Femur (tissue), 1 donor: Measurements from ENCODE around the gene PSMD2.

Experiments used
- DNase-seq: peaks from one replicate; pipeline ENCODE4 v3.0.0-alpha.2; 2017

Gene PSMD2

DNA sequence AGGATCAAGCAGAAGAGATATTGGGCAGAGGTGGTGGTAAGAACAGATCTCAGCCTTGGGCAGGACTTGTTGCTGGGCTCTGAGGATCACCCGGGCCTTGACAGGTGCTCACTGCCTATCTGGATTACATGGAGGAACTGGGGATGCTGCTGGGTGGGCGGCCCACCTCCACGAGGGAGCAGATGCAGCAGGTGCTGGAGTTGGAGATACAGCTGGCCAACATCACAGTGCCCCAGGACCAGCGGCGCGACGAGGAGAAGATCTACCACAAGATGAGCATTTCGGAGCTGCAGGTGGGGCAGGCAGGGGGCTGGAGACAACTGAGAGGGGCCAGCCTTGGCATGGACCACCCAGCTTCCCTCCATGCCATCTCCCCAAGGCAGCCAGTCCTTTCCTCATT is 15.4 kb upstream of the PSMD2 start:
- no peak for DNase-seq

DNA sequence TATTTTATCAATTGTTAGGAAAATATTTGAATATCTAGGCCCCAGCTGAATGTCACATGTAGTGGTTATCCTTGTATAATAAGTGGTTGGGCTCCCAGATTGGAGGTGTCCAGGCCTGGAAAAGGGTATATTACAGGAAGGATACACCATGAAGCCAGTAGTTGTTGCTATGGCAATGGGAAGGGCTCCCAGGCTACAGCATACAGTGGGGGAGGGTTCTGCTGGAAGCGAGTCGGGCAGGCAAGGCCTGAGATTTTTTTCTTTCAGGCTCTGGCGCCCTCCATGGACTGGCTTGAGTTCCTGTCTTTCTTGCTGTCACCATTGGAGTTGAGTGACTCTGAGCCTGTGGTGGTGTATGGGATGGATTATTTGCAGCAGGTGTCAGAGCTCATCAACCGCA is 14.3 kb upstream of the PSMD2 start:
- peak; percentile 90 for DNase-seq

DNA sequence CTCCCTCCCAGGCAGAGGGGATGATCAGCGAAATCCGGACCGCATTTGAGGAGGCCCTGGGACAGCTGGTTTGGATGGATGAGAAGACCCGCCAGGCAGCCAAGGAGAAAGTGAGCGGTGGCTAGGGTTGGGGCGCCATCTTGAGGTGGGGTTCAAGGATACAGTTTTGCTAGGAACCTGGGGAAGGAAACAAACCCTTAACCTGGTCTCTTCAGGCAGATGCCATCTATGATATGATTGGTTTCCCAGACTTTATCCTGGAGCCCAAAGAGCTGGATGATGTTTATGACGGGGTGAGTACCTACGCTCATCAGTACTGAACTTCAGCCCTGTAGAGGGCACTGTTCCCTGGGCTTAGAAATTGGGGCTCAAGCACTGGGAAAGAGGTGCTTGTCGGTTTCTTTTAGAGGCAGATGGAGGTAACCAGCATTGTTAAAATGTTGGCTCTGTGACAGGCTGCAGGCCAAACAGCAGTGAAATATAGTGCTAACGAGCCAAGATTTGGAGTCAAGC is 9.6 kb upstream of the PSMD2 start:
- DNase-seq = peak; percentile 45

DNA sequence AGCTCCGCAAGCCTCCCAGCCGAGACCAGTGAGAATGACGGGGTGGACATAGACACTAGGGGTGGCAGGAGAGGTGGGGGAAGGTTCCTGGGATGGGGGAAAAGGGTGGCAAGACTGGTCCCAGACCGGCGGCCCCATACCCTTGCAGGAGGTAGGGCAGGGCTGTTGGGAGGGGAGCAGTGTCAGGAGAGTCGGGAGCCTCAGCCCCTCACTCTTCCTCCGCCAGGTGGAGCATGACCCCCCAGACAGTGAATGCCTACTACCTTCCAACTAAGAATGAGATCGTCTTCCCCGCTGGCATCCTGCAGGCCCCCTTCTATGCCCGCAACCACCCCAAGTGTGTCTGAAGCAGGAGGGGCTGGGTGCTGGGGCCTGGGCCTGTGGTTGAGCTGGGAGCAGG is 8.7 kb upstream of the PSMD2 start:
- no peak for DNase-seq

DNA sequence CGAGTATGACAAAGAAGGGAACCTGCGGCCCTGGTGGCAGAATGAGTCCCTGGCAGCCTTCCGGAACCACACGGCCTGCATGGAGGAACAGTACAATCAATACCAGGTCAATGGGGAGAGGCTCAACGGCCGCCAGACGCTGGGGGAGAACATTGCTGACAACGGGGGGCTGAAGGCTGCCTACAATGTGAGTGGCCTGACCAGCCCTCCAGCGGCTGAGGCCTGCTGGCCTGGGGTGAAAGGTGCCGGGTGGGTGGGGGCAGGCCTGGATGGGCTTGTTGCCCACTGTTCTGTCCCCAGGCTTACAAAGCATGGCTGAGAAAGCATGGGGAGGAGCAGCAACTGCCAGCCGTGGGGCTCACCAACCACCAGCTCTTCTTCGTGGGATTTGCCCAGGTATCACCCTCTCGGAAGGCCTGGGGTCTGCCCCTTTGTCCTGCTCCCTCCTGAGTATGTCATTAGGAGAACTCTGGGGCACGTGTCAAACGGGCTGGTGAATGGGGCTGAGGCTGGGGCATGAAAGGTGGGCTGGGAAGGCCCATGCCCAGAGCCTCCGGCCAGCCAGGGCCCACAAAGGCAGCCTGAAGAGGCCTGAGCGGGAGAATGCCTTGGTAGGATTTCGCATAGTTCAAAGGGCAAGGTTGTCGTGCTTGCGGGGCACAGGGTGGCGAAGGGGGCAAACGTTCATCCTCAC is 7.8 kb upstream of the PSMD2 start:
- no peak for DNase-seq

DNA sequence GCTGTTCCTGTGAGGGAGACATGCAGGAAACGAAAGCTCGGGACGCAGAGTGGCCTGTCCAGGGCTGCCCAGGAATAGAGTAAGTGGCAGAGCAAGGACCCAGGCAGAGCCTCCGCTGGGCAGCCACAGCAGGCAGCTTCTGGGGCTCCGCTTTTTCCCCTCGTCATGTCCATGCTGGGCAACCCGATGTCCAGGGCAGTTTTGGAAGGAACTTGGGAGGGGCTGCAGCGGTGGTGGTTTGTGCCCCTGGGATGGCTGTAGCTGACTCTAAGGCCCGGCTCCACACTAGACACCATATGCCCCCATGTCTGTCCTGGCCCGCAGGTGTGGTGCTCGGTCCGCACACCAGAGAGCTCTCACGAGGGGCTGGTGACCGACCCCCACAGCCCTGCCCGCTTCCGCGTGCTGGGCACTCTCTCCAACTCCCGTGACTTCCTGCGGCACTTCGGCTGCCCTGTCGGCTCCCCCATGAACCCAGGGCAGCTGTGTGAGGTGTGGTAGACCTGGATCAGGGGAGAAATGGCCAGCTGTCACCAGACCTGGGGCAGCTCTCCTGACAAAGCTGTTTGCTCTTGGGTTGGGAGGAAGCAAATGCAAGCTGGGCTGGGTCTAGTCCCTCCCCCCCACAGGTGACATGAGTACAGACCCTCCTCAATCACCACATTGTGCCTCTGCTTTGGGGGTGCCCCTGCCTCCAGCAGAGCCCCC is 7.1 kb upstream of the PSMD2 start:
- no peak for DNase-seq

DNA sequence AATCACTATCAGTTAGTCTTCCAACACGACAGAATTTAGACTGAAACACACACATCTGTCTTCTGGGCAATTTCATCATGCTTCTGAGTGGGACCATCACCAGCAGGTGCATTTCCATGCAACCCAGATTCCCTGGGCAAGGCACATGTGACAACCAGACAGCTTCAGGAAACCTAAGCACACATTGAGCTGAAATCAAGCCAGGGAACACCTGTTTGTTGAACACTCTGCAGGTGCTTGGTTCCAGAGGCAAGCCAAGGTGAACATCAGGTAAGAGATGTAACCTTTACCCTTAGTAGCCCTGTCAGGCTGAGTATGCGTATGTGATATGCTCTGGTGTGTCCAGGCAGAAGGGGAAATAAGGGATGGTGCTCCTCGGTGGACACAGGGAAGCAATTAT is 3.3 kb upstream of the PSMD2 start:
- DNase-seq = no peak

DNA sequence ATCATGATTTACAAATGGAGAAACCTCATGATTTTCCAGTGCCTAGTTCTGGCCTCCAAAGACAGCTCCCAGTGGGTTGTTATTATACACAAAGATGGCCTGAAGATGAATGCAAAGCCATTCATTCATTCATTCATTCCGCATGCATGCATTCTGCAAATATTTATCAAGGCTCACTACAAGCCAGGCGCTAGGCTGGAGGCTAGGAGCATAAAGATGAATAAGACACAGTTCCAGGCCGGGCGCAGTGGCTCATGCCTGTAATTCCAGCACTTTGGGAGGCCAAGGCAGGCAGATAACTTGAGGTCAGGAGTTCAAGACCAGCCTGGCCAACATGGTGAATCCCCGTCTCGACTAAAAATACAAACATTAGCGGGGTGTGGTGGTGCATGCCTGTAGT is 2.4 kb upstream of the PSMD2 start:
- DNase-seq = no peak

DNA sequence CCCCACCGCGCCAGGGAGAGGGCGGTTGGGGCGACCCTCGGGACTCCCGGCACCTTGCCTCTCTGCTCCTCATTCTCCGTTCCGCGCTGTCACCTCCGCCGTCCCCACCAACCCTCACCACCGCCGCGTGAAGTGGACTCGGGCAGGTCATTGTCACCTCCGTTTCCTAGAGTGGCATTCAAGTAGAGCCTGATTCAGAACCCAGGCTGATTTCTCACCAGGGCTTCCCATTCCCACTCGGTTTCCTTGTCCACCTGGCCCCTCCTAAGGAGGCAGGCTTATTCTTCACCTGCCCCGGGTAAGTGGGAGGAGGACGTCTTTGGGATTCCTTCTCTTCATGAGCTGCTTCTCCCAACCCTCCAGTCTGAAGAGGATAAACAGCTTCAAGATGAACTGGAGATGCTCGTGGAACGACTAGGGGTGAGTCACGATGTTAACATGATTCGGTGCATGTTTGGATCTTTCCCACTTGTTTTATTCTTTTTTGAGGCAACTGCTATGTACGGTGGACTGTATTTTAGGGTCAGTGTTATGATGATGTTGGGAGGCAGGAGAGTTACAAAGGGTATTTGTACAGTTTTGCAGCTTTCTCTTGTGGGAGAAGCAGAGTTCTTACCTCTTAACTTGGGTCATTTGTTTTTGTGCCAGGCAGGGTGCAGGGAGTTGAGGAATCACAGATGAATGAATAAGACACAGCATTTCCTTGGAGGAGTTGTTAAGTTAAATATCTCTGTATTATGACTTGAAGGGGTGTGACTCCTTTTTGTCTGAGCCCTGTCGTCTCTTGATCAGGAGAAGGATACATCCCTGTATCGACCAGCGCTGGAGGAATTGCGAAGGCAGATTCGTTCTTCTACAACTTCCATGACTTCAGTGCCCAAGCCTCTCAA is 692 bp downstream of the PSMD2 start:
- DNase-seq = no peak

DNA sequence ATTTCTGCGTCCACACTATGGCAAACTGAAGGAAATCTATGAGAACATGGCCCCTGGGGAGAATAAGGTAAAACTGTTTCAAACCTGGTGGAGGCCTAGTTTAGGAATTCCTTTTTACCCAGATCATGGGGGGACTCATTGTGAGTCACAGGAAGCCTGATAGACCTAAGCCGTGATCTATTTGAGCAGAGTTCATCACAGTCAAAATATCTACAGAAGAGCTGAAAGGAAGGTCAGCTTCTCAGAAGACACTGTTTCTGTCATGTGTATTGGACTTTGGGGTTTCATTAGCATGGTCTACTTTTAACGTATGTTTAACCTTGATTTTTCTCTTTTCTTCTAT is 1.3 kb downstream of the PSMD2 start:
- no peak for DNase-seq

DNA sequence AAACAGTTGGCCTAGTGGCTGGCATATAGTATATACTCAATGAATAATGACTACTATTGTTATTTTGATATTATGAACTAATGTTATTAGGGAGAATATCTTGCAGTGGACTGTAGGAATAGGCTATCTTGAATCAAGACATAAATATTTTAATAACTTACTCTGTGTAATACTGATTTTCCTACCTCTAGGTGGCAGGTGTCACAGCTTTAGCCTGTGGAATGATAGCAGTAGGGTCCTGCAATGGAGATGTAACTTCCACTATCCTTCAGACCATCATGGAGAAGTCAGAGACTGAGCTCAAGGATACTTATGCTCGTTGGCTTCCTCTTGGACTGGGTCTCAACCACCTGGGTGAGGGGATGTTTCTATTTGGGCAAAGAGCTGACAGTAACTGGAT is 6.5 kb downstream of the PSMD2 start:
- no peak for DNase-seq

DNA sequence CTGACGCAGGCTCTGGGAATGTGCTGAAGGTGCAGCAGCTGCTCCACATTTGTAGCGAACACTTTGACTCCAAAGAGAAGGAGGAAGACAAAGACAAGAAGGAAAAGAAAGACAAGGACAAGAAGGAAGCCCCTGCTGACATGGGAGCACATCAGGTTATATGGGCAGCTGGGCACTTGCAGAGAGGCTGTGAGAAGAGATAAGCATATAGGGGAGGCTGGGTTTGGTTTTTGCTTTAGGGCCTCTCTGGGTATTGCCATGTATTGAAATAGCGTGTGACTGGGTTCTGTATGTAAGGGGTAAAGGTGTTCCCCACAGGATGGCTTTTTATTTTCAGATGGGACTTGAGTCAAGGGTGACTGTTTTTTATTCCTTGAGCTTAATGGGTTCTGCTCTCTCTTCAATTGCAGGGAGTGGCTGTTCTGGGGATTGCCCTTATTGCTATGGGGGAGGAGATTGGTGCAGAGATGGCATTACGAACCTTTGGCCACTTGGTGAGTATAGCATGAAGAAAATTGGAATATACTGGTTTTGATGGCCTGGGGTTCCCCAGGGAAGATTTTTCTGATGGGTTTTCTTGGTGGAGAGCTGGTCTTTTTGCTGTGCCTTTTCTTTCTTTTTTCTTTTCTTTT is 7.4 kb downstream of the PSMD2 start:
- DNase-seq = no peak

DNA sequence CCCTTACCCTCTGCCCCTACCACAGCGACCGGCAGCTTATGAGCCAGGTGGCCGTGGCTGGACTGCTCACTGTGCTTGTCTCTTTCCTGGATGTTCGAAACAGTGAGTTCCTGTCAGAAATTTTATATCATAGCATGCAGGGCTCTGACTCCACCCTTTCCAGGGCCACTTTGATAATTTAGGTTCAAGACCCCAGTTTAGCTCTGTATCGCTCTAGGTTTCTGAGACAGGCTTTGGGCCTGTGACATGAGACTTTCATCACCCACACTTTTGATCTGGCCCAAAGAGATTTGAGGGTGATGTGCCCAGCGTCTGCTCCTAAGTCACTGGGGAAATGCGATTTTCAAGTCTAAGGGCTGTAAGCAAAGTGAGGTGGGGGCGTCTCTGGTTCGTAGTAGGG is 8.9 kb downstream of the PSMD2 start:
- no peak for DNase-seq

DNA sequence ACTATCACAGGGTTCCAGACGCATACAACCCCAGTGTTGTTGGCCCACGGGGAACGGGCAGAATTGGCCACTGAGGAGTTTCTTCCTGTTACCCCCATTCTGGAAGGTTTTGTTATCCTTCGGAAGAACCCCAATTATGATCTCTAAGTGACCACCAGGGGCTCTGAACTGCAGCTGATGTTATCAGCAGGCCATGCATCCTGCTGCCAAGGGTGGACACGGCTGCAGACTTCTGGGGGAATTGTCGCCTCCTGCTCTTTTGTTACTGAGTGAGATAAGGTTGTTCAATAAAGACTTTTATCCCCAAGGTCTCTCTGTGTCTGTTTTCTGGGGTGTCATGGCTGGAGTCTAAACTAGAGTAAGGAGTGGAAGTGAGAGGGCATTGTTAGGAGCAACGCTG is 9.7 kb downstream of the PSMD2 start:
- no peak for DNase-seq

DNA sequence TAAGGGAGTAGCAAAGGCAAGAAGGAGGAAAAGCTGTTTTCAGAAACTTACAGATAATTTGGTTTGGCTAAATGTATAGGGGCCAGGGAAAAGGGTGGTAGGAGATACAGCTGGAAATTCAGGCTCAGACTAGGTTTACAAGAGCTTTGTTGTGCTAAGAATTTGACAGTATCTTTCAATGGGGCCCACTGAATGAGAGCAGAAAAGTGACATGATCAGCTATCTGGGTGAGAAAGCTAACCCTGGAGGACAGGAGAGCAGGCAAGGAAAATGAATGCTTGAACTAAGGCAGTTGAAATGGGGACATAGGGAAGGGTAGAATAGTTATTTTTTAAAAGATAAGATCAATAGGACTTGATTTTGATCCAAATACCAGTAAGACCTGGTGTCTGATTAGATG is 12.6 kb downstream of the PSMD2 start:
- DNase-seq = no peak

DNA sequence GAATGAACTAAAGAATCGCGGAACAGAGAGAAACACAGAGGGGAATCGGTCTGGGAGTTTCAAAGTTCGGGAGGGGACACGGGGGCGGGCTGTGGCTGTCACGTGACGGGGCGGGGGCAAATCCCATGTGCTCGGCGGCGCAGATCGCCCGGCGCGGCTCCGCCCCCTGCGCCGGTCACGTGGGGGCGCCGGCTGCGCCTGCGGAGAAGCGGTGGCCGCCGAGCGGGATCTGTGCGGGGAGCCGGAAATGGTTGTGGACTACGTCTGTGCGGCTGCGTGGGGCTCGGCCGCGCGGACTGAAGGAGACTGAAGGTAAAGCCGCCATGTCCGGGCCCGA is 15.3 kb downstream of the PSMD2 start, which contains the start of gene EIF4G1:
TSS of gene EIF4G1 (plus strand) at position 244 of the 337 bp plus-strand sequence. CDS start 1,191 bp downstream, outside the sequence.
- DNase-seq = peak; percentile 97

DNA sequence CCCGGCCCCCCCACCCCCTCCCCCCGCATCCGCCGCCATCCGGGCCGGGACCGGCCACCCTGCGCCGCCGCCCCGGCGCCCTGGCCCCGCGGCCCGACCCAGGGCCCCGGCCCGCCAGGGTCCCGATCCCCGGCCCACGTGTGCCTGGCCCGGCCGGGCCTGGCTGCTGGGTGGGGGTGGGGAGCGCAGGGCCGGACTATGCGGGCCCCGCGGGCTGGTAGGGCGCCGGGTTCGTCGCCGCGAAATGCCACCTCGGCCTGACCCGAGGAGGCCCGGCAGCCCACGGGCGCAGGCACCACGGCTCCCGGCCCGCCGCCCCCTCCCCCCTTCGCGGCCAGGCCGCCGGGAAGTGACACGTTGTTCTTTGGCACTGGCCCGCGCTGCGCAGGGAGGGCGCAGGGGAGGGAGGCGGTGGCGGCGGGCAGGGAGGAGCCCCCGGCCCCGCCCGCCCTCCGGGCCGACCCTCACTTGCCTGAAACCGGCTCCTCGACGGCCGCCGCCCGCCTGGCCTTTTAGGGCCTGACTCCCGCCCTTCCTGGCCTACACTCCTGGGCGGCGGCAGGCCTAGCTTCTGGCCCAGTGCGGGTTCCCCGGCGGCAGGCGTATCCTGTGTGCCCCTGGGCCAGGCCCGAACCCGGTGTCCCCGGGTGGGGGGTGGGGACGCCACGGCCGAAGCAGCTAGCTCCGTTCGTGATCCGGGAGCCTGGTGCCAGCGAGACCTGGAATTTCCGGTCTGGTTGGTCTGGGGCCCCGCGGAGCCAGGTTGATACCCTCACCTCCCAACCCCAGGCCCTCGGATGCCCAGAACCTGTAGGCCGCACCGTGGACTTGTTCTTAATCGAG is 15.9 kb downstream of the PSMD2 start:
- DNase-seq = peak; percentile 90

DNA sequence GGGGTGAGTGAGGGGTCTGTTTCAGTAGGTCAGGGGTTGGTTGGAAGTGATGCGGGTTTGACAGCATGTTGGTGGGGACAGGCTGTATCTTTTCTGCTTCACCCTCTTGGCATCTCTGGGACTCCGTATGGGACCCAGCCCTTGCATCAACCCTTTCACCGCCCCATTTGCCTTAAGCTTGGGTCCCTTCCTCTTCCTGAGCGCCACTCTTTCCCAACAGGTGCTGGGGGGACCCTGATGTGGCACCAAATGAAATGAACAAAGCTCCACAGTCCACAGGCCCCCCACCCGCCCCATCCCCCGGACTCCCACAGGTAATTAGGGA is 16.5 kb downstream of the PSMD2 start:
- no peak for DNase-seq

DNA sequence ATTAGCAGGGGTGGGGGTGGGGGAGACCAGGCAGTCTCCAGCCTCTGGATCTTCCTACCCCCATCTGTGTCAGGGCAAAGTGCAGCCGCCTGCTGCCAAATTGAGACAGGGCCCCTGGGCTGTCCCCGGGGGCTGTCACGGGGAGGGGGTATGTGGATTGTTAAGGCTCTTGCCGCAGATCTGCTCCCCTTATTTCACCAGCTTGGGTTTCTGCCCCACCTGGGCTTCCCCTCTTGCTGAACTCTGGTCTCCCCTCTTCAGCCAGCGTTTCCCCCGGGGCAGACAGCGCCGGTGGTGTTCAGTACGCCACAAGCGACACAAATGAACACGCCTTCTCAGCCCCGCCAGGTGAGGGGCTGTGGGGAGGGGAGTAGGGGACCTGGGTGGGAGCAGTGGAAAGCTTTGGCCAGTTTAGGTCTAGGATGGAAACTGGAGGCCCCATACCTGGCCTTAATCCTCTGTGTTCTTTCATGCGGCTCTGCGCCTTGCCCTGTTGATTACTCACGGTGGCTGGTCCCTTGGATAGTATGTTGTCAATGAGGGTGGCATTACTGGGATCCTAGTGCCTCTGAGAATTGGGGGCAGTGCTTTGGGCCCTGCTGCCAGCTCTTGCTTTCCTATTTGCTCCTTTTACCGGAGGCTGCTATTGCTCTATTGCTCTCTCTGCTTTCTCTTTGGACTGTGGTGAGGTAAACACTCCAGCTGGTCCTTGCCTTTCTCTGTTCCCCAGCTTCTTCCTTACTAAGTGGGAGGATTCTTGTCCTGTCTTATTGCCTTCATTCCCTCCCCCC is 17.0 kb downstream of the PSMD2 start:
- no peak for DNase-seq

DNA sequence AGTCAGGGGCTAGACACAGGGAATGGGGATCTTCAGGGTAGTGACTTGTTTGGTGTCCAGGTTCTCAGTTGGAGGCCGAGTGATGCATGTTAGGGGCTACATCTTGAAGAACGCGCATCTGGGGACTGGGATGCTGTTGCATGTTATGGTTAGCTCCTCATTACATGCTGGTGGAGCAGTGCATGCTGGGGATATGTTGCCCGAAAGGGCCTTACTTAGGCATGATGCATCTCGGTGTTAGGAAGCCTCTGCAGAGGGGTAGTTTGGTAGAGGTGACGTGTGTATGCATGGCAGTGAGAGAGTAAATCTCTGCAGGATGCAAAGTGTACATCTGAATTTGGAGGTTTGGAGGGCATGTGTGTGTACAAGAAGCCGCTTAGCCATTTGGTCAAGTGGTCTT is 17.8 kb downstream of the PSMD2 start:
- no peak for DNase-seq

DNA sequence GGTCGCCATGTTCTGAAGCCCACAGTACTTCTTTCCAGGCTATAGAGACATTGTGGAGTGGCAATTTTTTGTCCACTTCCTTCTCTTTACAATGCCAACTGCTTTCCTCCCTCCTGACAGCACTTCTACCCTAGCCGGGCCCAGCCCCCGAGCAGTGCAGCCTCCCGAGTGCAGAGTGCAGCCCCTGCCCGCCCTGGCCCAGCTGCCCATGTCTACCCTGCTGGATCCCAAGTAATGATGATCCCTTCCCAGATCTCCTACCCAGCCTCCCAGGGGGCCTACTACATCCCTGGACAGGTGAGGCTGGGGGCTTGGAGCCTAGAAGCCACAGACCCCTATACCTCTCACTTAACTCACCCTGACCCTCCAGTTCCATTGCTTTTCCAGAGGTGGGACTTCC is 18.2 kb downstream of the PSMD2 start:
- no peak for DNase-seq

DNA sequence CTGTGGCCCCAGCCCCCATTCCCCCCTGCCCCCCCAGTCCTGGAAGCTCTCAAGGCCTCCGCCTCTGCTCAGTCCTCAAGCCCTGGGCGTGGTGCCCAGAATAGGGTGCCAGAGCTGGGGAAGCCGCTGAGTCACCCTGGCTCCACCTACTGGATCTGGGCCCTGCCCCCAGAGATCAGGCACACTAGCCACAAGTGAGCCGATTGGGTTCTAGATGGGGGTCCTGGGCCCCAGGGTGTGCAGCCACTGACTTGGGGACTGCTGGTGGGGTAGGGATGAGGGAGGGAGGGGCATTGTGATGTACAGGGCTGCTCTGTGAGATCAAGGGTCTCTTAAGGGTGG is 21.0 kb downstream of the PSMD2 start:
- DNase-seq = peak; percentile 94
